Measurements from ENCODE around the gene PITX3.

PITX3 gene

GRCh38 chr10:102274062-102274461 lies 32.8 kb upstream of the PITX3 start:
- H3K4me3 ChIP-seq (ENCODE audit: low read length): no peak overlapping the region
- no peak for DNase-seq (ENCODE audit: low read depth)
- TF ChIP-seq, protein P1, sequence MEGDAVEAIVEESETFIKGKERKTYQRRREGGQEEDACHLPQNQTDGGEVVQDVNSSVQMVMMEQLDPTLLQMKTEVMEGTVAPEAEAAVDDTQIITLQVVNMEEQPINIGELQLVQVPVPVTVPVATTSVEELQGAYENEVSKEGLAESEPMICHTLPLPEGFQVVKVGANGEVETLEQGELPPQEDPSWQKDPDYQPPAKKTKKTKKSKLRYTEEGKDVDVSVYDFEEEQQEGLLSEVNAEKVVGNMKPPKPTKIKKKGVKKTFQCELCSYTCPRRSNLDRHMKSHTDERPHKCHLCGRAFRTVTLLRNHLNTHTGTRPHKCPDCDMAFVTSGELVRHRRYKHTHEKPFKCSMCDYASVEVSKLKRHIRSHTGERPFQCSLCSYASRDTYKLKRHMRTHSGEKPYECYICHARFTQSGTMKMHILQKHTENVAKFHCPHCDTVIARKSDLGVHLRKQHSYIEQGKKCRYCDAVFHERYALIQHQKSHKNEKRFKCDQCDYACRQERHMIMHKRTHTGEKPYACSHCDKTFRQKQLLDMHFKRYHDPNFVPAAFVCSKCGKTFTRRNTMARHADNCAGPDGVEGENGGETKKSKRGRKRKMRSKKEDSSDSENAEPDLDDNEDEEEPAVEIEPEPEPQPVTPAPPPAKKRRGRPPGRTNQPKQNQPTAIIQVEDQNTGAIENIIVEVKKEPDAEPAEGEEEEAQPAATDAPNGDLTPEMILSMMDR (IDR thresholded peaks at IDR 0.05; ENCODE audit: insufficient read depth, low read depth, low read length, missing control alignments): no peak

GRCh38 chr10:102269017-102269416 lies 27.7 kb upstream of the PITX3 start:
- DNase-seq (ENCODE audit: low read depth): no peak
- no peak overlapping the region for H3K4me3 ChIP-seq (ENCODE audit: low read length)
- TF ChIP-seq, protein P1 (IDR thresholded peaks at IDR 0.05; ENCODE audit: insufficient read depth, low read depth, low read length, missing control alignments): no peak

DNA sequence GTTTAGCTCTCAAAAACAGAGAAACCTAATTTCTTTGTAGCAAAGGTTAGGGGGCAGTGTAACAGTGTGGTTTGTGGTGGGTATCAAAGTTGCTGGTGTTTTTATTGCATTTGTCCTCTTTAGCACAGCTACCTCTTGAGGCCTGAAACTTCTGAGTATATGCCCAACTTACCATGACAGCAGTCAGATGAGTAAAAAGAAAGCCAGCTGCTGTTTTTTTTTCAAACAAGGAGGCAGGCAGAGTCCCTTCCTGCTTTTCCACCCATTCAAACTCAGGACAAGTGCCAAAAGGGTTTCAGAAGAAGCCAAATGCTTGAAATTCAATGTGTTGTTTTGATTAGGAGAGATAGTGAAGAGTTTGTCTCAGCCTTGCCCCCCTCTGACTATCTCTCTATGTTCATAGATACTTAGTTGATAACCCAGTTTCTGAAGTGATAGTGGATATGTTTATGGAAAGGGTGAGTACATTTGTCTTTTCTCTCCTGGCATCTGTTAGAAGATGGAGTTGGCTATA lies 27.1 kb upstream of the PITX3 start:
- TF ChIP-seq, protein P1 (IDR thresholded peaks at IDR 0.05; ENCODE audit: insufficient read depth, low read depth, low read length, missing control alignments): no peak
- no peak overlapping the region for H3K4me3 ChIP-seq (ENCODE audit: low read length)
- DNase-seq (ENCODE audit: low read depth): no peak

- TF ChIP-seq, protein P1 (IDR thresholded peaks at IDR 0.05; ENCODE audit: insufficient read depth, low read depth, low read length, missing control alignments): no peak
- no peak overlapping the region for H3K4me3 ChIP-seq (ENCODE audit: low read length)
- DNase-seq (ENCODE audit: low read depth): peak; percentile 71
These were observed 26.4 kb upstream of the PITX3 start for GRCh38 chr10:102267748-102268147.

DNA sequence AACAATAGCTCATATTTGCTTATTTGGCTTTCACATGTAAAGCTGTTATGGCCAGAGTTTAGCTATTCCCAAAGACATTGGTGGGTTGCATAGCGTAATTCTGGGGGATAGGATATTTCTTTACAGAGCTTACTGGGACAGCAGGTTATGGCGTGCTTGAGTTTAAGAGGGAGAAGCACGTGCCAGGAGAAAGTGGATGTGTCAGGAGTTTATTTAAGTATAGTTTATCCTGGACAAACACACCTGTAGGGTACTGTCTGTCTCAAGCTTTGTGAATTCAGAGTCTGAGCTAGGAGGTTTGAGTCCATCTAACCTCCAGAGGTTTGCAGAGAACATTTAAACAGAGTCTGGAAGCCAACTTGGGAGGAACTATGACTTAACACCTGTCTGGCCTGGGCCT lies 25.4 kb upstream of the PITX3 start:
- TF ChIP-seq, protein P1 (IDR thresholded peaks at IDR 0.05; ENCODE audit: insufficient read depth, low read depth, low read length, missing control alignments): no peak
- no peak for DNase-seq (ENCODE audit: low read depth)
- no peak overlapping the region for H3K4me3 ChIP-seq (ENCODE audit: low read length)

DNA sequence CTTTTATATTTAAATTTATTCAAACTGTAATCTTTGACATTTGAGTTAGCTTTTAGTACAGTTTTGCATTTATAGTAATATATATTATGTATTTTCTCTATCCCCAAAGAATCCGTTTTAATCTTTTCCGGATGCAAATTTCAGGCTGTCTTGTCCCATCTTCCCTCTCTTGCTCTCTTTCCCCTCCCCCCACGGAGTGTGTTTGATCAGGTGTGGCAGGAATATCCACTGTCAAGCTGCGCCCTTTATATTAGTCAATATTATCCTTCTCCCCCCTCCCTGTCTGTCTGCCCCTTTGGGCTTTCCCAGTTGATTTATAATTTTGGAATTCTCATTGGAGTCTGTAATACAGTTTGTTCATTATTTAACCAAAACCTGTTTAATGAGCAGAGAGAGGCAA lies 23.1 kb upstream of the PITX3 start:
- DNase-seq (ENCODE audit: low read depth): no peak

More for the DNA sequence above, 23.1 kb upstream of the PITX3 start:
- no peak overlapping the region for H3K4me3 ChIP-seq (ENCODE audit: low read length)
- TF ChIP-seq, protein P1 (IDR thresholded peaks at IDR 0.05; ENCODE audit: insufficient read depth, low read depth, low read length, missing control alignments): no peak
